Kidney (tissue), 14 donors: ENCODE data around the gene FANCI. TPM values are rescaled to one million over a fixed set of nuclear protein-coding genes. Genes with fewer than 3 reads are reported as not detected.

Experiments
- DNase-seq, 5 donors: peaks; one replicate each; pipeline ENCODE4 v3.0.0-alpha.2; 2013 to 2020
- FAIRE-seq: peaks from 2 replicates; lab custom pipeline; 2012; peaks lifted over from hg19 to GRCh38; lab: Jason Lieb, UNC
- H3K27ac ChIP-seq, 2 donors: one replicate each; pipeline ENCODE4 v1.7.0; 2013; ENCODE audit warnings: low read depth in 2 of 2, low read length in 2 of 2, inconsistent platforms in 1 of 2
- H3K27me3 ChIP-seq: one replicate; pipeline ENCODE4 v1.7.1; 2013; ENCODE audit warnings: low read length, inconsistent platforms; ENCODE audit not compliant: control insufficient read depth, insufficient read depth
- H3K36me3 ChIP-seq, 3 donors: one replicate each; pipeline versions ENCODE4 v1.7.0 to v1.7.1; 2013; ENCODE audit warnings: low read length in 3 of 3, control low read depth in 1 of 3, inconsistent platforms in 1 of 3; ENCODE audit not compliant: insufficient read depth in 3 of 3, control insufficient read depth in 2 of 3
- H3K4me1 ChIP-seq, 3 donors: one replicate each; pipeline versions ENCODE4 v1.7.0 to v1.7.1; 2013; ENCODE audit warnings: low read length in 3 of 3, inconsistent platforms in 1 of 3, low read depth in 1 of 3; ENCODE audit not compliant: control insufficient read depth in 2 of 3, insufficient read depth in 2 of 3
- H3K4me3 ChIP-seq, 3 donors: one replicate each; pipeline versions ENCODE4 v1.7.0 to v1.8.1; 2013; ENCODE audit warnings: low read length in 3 of 3, control low read depth in 1 of 3, inconsistent platforms in 1 of 3
- H3K9ac ChIP-seq, 3 donors: one replicate each; pipeline versions ENCODE4 v1.7.0 to v1.7.1; 2013; ENCODE audit warnings: low read length in 3 of 3, control low read depth in 1 of 3, inconsistent platforms in 1 of 3
- H3K9me3 ChIP-seq, 3 donors: one replicate each; pipeline versions ENCODE4 v1.7.0 to v1.7.1; 2013; ENCODE audit warnings: low read length in 3 of 3, control low read depth in 1 of 3, inconsistent platforms in 1 of 3; ENCODE audit not compliant: control insufficient read depth in 2 of 3, insufficient read depth in 1 of 3
- CTCF ChIP-seq: IDR thresholded peaks from 3 replicates; pipeline ENCODE4 v1.5.1; 2012; ENCODE audit warnings: mild to moderate bottlenecking, moderate library complexity, borderline replicate concordance; ENCODE audit not compliant: insufficient read depth; ENCODE audit errors: extremely low read depth
- intact Hi-C: fragments of 100-400 bp; cut with DNase I; formaldehyde crosslinking; loops from one replicate; pipeline ENCODE4 v1.11.1; 2022
- microRNA-seq: library from miRNA; unstranded; fragments of <30 nt; microRNA quantifications from one replicate; pipeline ENCODE4 v1.2.0, GENCODE V29; 2020
- polyA plus RNA-seq: library from polyadenylated mRNA; stranded (reverse); fragments of 350-450 nt; fragmentation: Illumina TruSeq; extraction: RNeasy Lipid Tissue Mini Kit (QIAGEN cat#74804); gene quantifications from one replicate; pipeline ENCODE4 v1.2.3, GENCODE V29; 2014; ENCODE audit warnings: low read depth, low replicate concordance; ENCODE audit not compliant: insufficient read depth
- total RNA-seq: library from RNA; stranded (reverse); fragmentation: NEBNext Ultra II Directional; extraction: Animal tissue kit (Norgen Biotek cat#: 25700); gene quantifications from one replicate; pipeline ENCODE4 v1.2.1, GENCODE V29; 2021
- donor health status: control.
- donor health status: control.
- donor health status: control.
- donor health status: control.
- donor health status: control.
- donor health status: DM: yes; HTN: yes; CAD: no.
- donor health status: Normal renal cell carcinoma (clear cell type).

Gene FANCI
- total and polyA plus RNA-seq, 2 donors from 2014 or later, result 2.4 to 6.6 TPM

- peaks cover 70% of the 10 kb centered on the region for H3K27me3 ChIP-seq
- no peak overlapping the region for H3K27ac ChIP-seq
- intact Hi-C loops, result loop anchor here (10.0 kb wide), 1 partner anchor 60 kb away; no protein-coding TSS in a partner anchor
- H3K4me1 ChIP-seq, result peaks cover 0 to 7% (median 0%) of the 10 kb centered on the region in 3 donors
- H3K9ac ChIP-seq, result no peak overlapping the region
- FAIRE-seq (no peak), DNase-seq (peak in 1 of 5 donors; percentile 41)
- no peaks in the 10 kb centered on the region for H3K36me3 ChIP-seq
- no peaks in the 10 kb centered on the region for H3K9me3 ChIP-seq
- H3K4me3 ChIP-seq, result no peak overlapping the region
- no peak for TF ChIP-seq CTCF
Observed at GRCh38 chr15:89364341-89364740, 120.6 kb downstream of the FANCI start.

GRCh38 chr15:89364741-89365450 is 121.1 kb downstream of the FANCI start:
- H3K36me3 ChIP-seq, result no peaks in the 10 kb centered on the region
- peaks cover 69% of the 10 kb centered on the region for H3K27me3 ChIP-seq
- no peak for TF ChIP-seq CTCF
- H3K9me3 ChIP-seq, result no peaks in the 10 kb centered on the region
- H3K4me1 ChIP-seq, result peaks cover 0 to 7% (median 0%) of the 10 kb centered on the region in 3 donors
- DNase-seq (no peak), FAIRE-seq (no peak)
- no peak overlapping the region for H3K4me3 ChIP-seq
- no peak overlapping the region for H3K27ac ChIP-seq
- H3K9ac ChIP-seq, result no peak overlapping the region
- intact Hi-C loops, result loop anchor here (10.0 kb wide), 1 partner anchor 60 kb away; no protein-coding TSS in a partner anchor

DNA sequence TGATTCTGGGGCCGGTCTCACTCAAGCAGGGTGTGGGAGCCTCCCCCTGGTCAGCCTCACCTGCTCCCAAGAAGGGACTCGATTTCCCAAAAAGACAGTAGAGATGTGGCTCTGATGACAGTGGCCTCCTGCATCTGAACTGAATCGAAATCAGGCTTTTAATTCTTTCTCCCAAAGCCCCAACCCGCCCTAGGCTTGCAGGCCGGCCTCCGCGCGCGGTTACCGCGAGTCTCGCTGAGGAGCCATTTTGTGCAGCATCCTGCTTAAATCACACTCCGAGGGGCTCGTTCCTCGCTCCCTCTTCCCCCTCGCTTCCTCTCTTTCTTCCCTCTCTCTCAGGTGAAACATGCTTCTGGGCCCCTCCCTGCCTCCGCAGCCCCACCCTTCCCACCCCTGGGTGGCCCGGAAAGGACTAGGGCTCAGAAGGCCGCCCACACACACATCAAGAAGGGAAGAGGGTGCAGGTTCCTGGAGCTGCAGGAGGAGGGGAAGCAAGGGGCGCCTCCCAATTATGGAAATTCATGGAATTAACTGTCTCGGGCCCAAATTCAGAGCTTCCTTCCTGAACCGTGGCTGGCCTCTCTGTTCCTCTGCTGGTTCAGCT is 121.8 kb downstream of the FANCI start:
- H3K9me3 ChIP-seq, result no peaks in the 10 kb centered on the region
- no peaks in the 10 kb centered on the region for H3K36me3 ChIP-seq
- peaks cover 72% of the 10 kb centered on the region for H3K27me3 ChIP-seq
- intact Hi-C loops, result loop anchor here (10.0 kb wide), 1 partner anchor 59 kb away; no protein-coding TSS in a partner anchor
- H3K4me3 ChIP-seq, result no peak overlapping the region
- peaks cover 0 to 7% (median 0%) of the 10 kb centered on the region in 3 donors for H3K4me1 ChIP-seq
- no peak for TF ChIP-seq CTCF
- no peak for FAIRE-seq
- H3K9ac ChIP-seq, result no peak overlapping the region
- no peak for DNase-seq
- no peak overlapping the region for H3K27ac ChIP-seq

Small RNAs within 50 kb of the gene (microRNA-seq; reads per million reads assigned to microRNA genes)
- gene MIR6766, result not detected

Other genes starting within 250 kb of the FANCI start
- 123 TPM for gene ABHD2, start 155.5 kb upstream of the FANCI start, total RNA-seq
- 13.3 TPM for gene ABHD2, start 155.5 kb upstream of the FANCI start, polyA plus RNA-seq
- gene RLBP1, start 22.4 kb upstream of the FANCI start, total RNA-seq, result not detected
- not detected for gene RLBP1, start 22.4 kb upstream of the FANCI start, polyA plus RNA-seq
- gene POLG, start 90.8 kb downstream of the FANCI start, total RNA-seq, result 72.4 TPM
- gene POLG, start 90.8 kb downstream of the FANCI start, polyA plus RNA-seq, result 28.6 TPM